Duodenal mucosa (tissue), 2 donors: ENCODE results near the gene EMILIN2.

Experiments used
- H3K27ac ChIP-seq: one replicate; pipeline ENCODE4 v1.7.0; 2013; ENCODE audit warnings: low read depth, low read length
- H3K27me3 ChIP-seq, 2 donors: one replicate each; pipeline ENCODE4 v1.7.0; 2013; ENCODE audit warnings: low read length in 2 of 2, control low read depth in 1 of 2; ENCODE audit not compliant: insufficient read depth in 2 of 2, control insufficient read depth in 1 of 2
- H3K36me3 ChIP-seq, 2 donors: one replicate each; pipeline ENCODE4 v1.7.0; 2013; ENCODE audit warnings: low read length in 2 of 2, control low read depth in 1 of 2; ENCODE audit not compliant: insufficient read depth in 2 of 2, control insufficient read depth in 1 of 2
- H3K4me1 ChIP-seq, 2 donors: one replicate each; pipeline ENCODE4 v1.7.0; 2013; ENCODE audit warnings: low read length in 2 of 2, control low read depth in 1 of 2; ENCODE audit not compliant: insufficient read depth in 2 of 2, control insufficient read depth in 1 of 2
- H3K4me3 ChIP-seq, 2 donors: one replicate each; pipeline ENCODE4 v1.7.0; 2013; ENCODE audit warnings: low read length in 2 of 2, low read depth in 1 of 2
- H3K9ac ChIP-seq, 2 donors: one replicate each; pipeline ENCODE4 v1.7.0; 2013; ENCODE audit warnings: low read length in 2 of 2, low read depth in 1 of 2
- H3K9me3 ChIP-seq, 2 donors: one replicate each; pipeline ENCODE4 v1.7.0; 2013; ENCODE audit warnings: low read length in 2 of 2, control low read depth in 1 of 2; ENCODE audit not compliant: control insufficient read depth in 1 of 2

Gene EMILIN2

GRCh38 chr18:2935438-2936192 lies 88.8 kb downstream of the EMILIN2 start:
- no peaks in the 10 kb centered on the region for H3K27me3 ChIP-seq
- H3K36me3 ChIP-seq: peaks cover 39 to 62% of the 10 kb centered on the region in 2 donors
- H3K4me1 ChIP-seq: peaks cover 4 to 11% of the 10 kb centered on the region in 2 donors
- no peak overlapping the region for H3K4me3 ChIP-seq
- H3K9ac ChIP-seq: no peak overlapping the region
- no peaks in the 10 kb centered on the region for H3K9me3 ChIP-seq
- no peak overlapping the region for H3K27ac ChIP-seq

GRCh38 chr18:2939317-2939716 lies 92.5 kb downstream of the EMILIN2 start:
- Histone ChIP-seq H3K4me3 (no peak overlapping the region), H3K27ac (no peak overlapping the region), H3K9me3 (no peaks in the 10 kb centered on the region), H3K27me3 (no peaks in the 10 kb centered on the region), H3K36me3 (peaks cover 20 to 41% of the 10 kb centered on the region in 2 donors), H3K9ac (no peak overlapping the region), H3K4me1 (peaks cover 0 to 4% of the 10 kb centered on the region in 2 donors)

DNA sequence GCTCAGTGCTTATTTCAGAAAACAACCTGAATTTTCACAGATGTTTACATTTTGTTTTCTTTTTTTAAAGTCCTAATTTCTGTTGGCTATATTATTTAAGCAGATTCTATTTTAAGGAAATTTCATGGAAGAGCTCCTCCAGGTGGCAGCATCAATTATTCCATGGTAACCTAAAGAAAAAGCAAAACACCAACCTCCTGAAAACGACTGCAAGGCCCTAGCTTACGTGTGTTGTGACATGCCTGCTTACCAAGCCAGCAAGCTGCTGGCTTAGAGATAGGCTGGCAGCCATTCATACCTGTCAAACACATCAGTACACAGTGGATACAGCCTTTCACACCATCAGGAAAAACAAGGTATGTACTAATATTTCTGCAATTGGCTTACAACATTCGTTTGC lies 101.2 kb downstream of the EMILIN2 start:
- H3K9ac ChIP-seq: no peak overlapping the region
- H3K9me3 ChIP-seq: no peaks in the 10 kb centered on the region
- H3K36me3 ChIP-seq: peaks cover 26 to 54% of the 10 kb centered on the region in 2 donors
- H3K4me1 ChIP-seq: no peaks in the 10 kb centered on the region
- no peaks in the 10 kb centered on the region for H3K27me3 ChIP-seq
- H3K4me3 ChIP-seq: no peak overlapping the region
- no peak overlapping the region for H3K27ac ChIP-seq

DNA sequence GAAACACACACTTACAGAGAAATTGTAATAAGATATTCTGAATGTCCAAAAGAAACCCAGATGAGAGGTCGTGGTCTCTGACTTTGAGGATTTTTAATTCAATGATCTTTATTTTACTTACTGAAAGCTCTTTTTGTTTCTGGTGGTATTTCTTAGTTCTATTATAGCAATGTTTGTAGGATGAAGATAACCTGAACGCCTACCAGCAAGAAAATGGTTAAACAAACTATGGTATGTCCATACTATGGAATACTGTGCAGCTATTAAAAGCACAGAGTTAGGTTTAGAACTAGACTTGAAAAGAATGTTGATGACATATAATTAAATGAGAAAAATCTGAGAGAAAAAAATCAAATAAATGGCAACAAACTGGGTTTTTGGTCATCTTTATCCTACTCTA lies 105.8 kb downstream of the EMILIN2 start:
- Histone ChIP-seq H3K27ac (no peak overlapping the region), H3K9me3 (no peaks in the 10 kb centered on the region), H3K27me3 (no peaks in the 10 kb centered on the region), H3K36me3 (peaks cover 14 to 65% of the 10 kb centered on the region in 2 donors), H3K9ac (no peak overlapping the region), H3K4me1 (peaks cover 6 to 7% of the 10 kb centered on the region in 2 donors), H3K4me3 (no peak overlapping the region)

DNA sequence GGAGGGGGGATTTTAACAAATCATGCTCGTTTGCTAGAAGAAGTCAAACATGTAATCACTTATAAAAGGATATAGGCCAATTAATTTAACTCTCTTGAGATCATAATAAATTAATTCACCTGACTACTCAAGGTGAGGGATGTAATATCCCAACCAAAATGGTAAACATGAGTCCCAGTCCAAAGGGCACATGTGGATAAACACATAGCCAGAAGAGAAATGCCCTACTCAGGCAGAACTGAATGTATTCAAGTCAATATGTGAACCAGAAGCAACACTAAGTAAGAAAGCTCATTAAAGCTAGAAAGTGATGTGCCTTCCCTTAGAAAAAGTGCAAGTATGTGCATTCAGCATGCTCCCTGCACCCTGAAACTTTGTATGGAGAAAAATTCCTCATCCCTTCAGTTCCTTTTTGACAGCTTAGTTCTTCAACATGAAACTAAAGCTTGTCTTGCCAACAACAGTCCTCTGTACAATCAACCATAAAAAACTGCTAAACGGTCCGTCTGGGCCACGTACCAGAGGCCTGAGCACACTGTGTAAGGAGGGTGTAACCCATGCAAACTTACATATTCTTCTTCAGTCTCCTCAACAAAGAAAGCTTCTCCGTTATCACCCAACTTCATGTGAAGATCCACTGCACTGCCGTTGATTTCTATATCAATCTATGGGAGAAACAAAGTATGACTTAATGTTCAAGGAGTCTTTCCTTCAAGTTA lies 107.3 kb downstream of the EMILIN2 start:
- H3K4me1 ChIP-seq: peaks cover 16 to 17% of the 10 kb centered on the region in 2 donors
- no peak overlapping the region for H3K27ac ChIP-seq
- H3K9ac ChIP-seq: no peak overlapping the region
- no peaks in the 10 kb centered on the region for H3K27me3 ChIP-seq
- no peak overlapping the region for H3K4me3 ChIP-seq
- peaks cover 17 to 59% of the 10 kb centered on the region in 2 donors for H3K36me3 ChIP-seq
- no peaks in the 10 kb centered on the region for H3K9me3 ChIP-seq

- Histone ChIP-seq H3K9me3 (no peaks in the 10 kb centered on the region), H3K27ac (no peak overlapping the region), H3K36me3 (peaks cover 17 to 55% of the 10 kb centered on the region in 2 donors)
Measured at GRCh38 chr18:2954869-2955645, 108.3 kb downstream of the EMILIN2 start.

GRCh38 chr18:2956056-2956455 lies 109.2 kb downstream of the EMILIN2 start:
- Histone ChIP-seq H3K27ac (no peak overlapping the region), H3K9ac (no peak overlapping the region), H3K4me1 (peaks cover 29 to 30% of the 10 kb centered on the region in 2 donors), H3K4me3 (no peak overlapping the region), H3K9me3 (no peaks in the 10 kb centered on the region), H3K36me3 (peaks cover 7 to 45% of the 10 kb centered on the region in 2 donors), H3K27me3 (no peaks in the 10 kb centered on the region)

More at GRCh38 chr18:2954869-2955645, 108.3 kb downstream of the EMILIN2 start:
- no peaks in the 10 kb centered on the region for H3K27me3 ChIP-seq
- H3K4me3 ChIP-seq: no peak overlapping the region
- no peak overlapping the region for H3K9ac ChIP-seq
- H3K4me1 ChIP-seq: peaks cover 22% of the 10 kb centered on the region in 2 donors

DNA sequence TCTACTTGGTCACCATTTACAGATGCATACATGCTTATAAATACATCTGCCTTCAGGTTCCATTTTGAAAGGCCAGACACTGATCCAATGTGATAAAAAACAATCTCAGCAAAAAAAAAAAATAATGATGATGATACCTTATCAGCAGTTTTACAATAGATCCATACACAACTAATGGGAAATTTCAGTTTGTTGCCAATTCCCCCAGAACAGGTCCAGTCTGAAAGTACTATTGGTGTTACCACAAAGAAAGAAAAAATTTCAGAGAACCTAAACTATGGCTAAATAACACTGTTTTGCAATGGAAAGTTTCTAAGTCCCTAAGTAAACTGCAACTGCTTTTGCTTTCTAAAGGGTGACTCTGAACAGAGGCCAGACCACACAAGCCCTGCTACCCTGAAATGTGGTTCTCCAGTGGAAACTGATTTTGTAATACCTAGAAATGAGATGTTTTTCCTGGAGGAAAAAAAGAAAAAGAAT lies 112.1 kb downstream of the EMILIN2 start:
- no peaks in the 10 kb centered on the region for H3K27me3 ChIP-seq
- H3K4me1 ChIP-seq: peaks cover 39 to 51% of the 10 kb centered on the region in 2 donors
- peaks cover 3 to 20% of the 10 kb centered on the region in 2 donors for H3K36me3 ChIP-seq
- no peaks in the 10 kb centered on the region for H3K9me3 ChIP-seq
- peak overlapping the region in 1 of 2 donors; percentile 1 for H3K9ac ChIP-seq
- no peak overlapping the region for H3K4me3 ChIP-seq
- H3K27ac ChIP-seq: peak overlapping the region; percentile 0

GRCh38 chr18:2959341-2959740 lies 112.5 kb downstream of the EMILIN2 start:
- H3K4me1 ChIP-seq: peaks cover 34 to 48% of the 10 kb centered on the region in 2 donors

More at GRCh38 chr18:2959341-2959740, 112.5 kb downstream of the EMILIN2 start:
- no peak overlapping the region for H3K27ac ChIP-seq
- no peaks in the 10 kb centered on the region for H3K9me3 ChIP-seq
- peak overlapping the region in 1 of 2 donors; percentile 27 for H3K4me3 ChIP-seq
- H3K27me3 ChIP-seq: no peaks in the 10 kb centered on the region
- peak overlapping the region in 1 of 2 donors; percentile 1 for H3K9ac ChIP-seq
- peaks cover 3 to 15% of the 10 kb centered on the region in 2 donors for H3K36me3 ChIP-seq
